Right kidney (tissue), 1 donor: ENCODE data around the gene MAPKAP1.

Experiments used
- DNase-seq: peaks from one replicate; pipeline ENCODE4 v3.0.0-alpha.2; 2016

The MAPKAP1 gene

GRCh38 chr9:125644819-125645507, 62.0 kb downstream of the MAPKAP1 start:
- DNase-seq: no peak

- DNase-seq: no peak
Observed at GRCh38 chr9:125642311-125642710, 64.7 kb downstream of the MAPKAP1 start.

- no peak for DNase-seq
Observed at GRCh38 chr9:125639057-125639456, 68.0 kb downstream of the MAPKAP1 start.

- no peak for DNase-seq
Observed at GRCh38 chr9:125638239-125639045, 68.6 kb downstream of the MAPKAP1 start.

- no peak for DNase-seq
Observed at GRCh38 chr9:125637241-125637640, 69.8 kb downstream of the MAPKAP1 start.

GRCh38 chr9:125635888-125636287, 71.1 kb downstream of the MAPKAP1 start:
- DNase-seq: no peak

- no peak for DNase-seq
Observed at GRCh38 chr9:125634040-125634717, 72.8 kb downstream of the MAPKAP1 start.

GRCh38 chr9:125633116-125633745, 73.8 kb downstream of the MAPKAP1 start:
- DNase-seq: no peak

- no peak for DNase-seq
Observed at GRCh38 chr9:125632321-125633115, 74.5 kb downstream of the MAPKAP1 start.

- DNase-seq: no peak
Observed at GRCh38 chr9:125631391-125632085, 75.5 kb downstream of the MAPKAP1 start.

- DNase-seq: no peak
Observed at GRCh38 chr9:125630436-125630835, 76.6 kb downstream of the MAPKAP1 start.

GRCh38 chr9:125629446-125629845, 77.6 kb downstream of the MAPKAP1 start:
- DNase-seq: no peak

- no peak for DNase-seq
Observed at GRCh38 chr9:125626187-125626586, 80.8 kb downstream of the MAPKAP1 start.

GRCh38 chr9:125621170-125621569, 85.8 kb downstream of the MAPKAP1 start:
- DNase-seq: no peak

GRCh38 chr9:125620216-125620615, 86.8 kb downstream of the MAPKAP1 start:
- DNase-seq: no peak

- no peak for DNase-seq
Observed at GRCh38 chr9:125617087-125617486, 89.9 kb downstream of the MAPKAP1 start.

GRCh38 chr9:125613141-125613540, 93.9 kb downstream of the MAPKAP1 start:
- no peak for DNase-seq

- DNase-seq: no peak
Observed at GRCh38 chr9:125612616-125613015, 94.4 kb downstream of the MAPKAP1 start.

- DNase-seq: no peak
Observed at GRCh38 chr9:125611121-125611765, 95.8 kb downstream of the MAPKAP1 start.

GRCh38 chr9:125609744-125610143, 97.3 kb downstream of the MAPKAP1 start:
- no peak for DNase-seq
